GM18505 (cell line): ENCODE results near the gene ZIC5.

Source experiments
- ATAC-seq: cut with Tn5 transposase; IDR thresholded peaks from one replicate; pipeline ENCODE4 v1.9.1; 2021; ENCODE audit not compliant: unreplicated experiment
- POLR2A ChIP-seq: IDR thresholded peaks from 4 replicates; pipeline ENCODE4 v1.6.1; 2011; ENCODE audit warnings: borderline replicate concordance; ENCODE audit not compliant: insufficient read depth, insufficient read length; ENCODE audit errors: extremely low read depth

ZIC5 gene

DNA sequence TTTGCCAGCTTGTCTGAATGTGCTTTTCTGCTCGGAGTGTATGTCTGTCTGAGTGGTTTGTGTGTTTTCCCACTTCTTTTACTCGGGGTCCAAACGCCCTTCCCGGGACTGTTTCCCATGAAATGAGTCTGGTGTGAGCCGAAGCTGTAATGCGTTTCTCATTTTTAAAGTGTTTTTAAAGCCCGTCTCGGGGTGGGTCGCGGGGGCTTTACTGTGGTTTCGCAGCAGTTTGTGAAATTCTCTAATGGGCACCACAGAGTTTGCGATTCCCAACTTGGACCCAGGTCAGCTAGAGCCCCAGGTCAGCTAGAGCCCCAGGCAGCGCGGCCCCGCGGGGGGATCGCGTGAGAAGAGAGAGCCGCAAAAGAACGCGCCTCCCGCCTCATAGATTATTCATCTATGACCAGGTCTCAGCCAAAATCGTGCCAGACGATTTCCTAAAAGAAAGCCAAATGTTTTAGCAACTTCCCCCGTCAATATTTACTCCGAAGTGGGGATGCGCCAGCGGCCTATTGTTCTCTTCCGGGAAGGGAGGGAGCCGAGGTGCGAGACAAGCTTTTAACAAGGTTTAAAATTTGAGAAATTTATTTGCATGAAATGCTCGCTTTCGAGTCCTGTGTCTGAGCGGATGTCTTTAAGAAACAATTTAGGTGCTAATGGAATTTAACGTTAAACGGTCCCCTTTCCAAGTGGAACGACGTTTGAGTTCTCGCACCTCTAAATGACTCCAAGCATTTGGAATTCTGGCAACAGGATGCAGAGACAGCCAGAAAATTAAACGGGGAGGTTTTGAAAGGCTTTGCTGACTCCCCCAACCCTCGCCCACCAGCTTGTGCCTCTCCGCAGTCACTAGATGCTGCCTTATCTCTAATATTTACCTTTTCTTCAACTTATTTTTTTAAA lies 12.2 kb upstream of the ZIC5 start:
- ATAC-seq = no peak
- no peak for TF ChIP-seq POLR2A

DNA sequence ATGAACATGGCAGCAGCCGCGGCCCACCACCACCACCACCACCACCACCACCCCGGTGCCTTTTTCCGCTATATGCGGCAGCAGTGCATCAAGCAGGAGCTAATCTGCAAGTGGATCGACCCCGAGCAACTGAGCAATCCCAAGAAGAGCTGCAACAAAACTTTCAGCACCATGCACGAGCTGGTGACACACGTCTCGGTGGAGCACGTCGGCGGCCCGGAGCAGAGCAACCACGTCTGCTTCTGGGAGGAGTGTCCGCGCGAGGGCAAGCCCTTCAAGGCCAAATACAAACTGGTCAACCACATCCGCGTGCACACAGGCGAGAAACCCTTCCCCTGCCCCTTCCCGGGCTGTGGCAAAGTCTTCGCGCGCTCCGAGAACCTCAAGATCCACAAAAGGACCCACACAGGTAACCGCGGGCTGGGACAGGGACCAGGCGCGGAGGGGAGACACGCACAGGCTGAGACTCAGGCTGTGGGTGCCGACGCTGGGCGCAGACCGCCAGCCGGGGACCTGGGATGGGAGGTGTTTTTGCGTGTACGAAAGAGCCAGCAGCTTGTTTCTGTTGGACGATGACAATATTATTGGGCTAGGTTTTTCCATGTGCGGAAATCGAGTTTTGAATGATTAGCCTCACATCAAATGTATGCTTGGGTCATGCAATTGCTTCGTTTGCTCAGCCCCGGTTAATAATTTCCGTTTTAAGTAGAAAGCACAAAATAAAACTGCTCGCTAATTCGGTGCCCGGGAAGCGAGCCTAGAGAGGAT lies 11.3 kb upstream of the ZIC5 start:
- no peak for ATAC-seq
- no peak for TF ChIP-seq POLR2A

DNA sequence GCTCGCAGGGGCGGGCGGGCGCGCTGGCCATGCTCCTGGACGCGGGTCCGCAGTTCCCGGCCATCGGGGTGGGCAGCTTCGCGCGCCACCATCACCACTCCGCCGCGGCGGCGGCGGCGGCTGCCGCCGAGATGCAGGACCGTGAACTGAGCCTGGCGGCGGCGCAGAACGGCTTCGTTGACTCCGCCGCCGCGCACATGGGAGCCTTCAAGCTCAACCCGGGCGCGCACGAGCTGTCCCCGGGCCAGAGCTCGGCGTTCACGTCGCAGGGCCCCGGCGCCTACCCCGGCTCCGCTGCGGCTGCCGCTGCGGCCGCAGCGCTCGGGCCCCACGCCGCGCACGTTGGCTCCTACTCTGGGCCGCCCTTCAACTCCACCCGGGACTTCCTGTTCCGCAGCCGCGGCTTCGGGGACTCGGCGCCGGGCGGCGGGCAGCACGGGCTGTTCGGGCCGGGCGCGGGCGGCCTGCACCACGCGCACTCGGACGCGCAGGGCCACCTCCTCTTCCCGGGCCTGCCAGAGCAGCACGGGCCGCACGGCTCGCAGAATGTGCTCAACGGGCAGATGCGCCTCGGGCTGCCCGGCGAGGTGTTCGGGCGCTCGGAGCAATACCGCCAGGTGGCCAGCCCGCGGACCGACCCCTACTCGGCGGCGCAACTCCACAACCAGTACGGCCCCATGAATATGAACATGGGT lies 10.6 kb upstream of the ZIC5 start:
- ATAC-seq = no peak
- TF ChIP-seq POLR2A = no peak

DNA sequence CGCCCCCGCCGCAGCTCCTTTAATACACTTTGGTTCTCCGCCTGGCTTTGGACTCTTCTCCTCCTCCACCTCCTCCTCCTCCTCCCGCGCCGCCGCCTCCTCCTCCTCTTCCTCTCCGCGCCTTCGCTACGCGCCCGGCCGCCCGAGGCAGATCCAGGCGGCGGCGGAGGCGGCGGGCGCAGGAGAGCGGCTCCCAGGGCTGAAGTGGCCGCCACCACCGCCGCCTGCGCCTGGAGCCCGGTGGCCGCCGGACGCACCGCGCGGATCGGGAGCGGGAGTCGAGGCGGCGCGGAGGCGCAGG lies 10.1 kb upstream of the ZIC5 start, which contains the start of gene ZIC2:
Gene ZIC2 (plus strand): TSS at position 50 of the 301 bp plus-strand sequence. CDS start 281 bp downstream, outside the sequence.
- TF ChIP-seq POLR2A = no peak
- ATAC-seq = no peak

DNA sequence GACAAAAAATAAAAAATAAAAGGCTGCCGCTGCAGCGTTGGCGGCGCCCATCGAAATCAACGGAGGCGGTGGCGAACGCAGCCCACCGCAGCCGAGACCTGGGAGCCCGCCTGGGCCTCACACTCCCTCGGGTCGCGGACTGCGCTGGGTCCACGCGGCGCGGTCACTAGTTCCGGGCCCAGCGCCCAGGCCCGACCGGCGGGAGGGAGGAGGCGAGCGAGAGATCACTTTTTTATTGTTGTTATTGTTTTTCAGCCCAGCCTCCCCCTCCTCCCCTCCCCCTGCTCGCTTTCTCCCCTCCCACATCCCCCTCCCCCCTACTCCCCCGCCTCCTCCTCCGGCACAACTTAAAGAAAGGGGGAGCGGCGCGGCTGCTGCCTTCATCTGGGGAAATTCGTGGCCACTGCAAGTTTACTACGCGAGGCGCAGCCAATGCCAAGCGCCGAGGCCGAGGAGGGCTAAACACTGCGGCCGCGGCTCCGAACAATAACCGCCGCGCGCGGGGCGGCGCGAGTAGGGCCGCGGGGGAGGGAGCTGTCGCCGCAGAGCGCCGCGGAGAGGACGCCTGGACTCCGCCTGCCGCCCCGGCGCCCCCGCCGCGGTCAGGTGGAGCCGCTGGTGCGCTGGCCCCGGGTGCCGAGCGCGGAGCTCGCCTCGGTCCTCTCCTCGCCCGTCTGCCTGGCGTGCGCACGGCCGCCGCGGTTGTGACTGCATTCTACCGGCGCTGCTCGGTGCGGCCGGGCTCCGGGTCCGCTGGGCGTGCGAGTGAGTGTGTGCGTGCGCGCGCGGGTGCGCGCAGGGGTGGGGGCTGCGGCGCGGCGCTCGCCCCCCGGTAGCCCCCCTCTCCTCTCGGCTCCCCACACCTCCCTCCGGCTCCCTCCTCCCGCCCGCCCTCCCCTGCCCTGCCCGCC lies 9.5 kb upstream of the ZIC5 start:
- TF ChIP-seq POLR2A = no peak
- peak; percentile 41 for ATAC-seq

DNA sequence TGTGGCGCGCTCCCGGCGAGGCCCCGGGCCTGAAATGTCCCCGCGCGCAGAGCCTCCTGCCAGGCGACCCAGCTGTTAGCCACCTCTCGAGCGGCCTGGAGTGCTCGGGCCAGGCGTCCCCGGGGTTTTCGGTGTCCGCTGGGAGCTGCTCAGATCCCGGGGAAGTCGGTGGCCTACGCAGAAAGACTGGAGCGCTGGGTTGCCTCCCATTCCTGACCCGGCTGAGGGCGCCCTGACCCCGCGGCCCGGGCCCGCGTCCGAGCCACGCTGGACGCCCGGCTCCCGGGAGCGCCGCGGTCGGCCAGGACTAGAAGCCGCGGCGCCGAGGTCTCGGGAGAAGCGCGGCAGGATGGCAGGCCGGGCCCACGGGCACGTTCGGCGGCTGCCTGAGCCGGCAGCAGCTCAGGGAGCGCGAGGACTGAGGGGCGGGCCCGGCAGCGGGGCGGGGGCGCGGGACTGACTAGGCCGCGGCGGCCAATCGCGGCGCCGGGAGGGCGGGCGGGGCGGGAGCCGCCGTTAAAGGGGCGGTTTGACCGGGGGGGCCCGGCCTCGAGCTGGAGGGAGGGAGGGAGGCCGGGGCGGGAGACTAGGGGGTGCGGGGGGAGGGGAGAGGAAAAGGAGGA lies 8.7 kb upstream of the ZIC5 start:
- ATAC-seq = peak; percentile 62
- no peak for TF ChIP-seq POLR2A

DNA sequence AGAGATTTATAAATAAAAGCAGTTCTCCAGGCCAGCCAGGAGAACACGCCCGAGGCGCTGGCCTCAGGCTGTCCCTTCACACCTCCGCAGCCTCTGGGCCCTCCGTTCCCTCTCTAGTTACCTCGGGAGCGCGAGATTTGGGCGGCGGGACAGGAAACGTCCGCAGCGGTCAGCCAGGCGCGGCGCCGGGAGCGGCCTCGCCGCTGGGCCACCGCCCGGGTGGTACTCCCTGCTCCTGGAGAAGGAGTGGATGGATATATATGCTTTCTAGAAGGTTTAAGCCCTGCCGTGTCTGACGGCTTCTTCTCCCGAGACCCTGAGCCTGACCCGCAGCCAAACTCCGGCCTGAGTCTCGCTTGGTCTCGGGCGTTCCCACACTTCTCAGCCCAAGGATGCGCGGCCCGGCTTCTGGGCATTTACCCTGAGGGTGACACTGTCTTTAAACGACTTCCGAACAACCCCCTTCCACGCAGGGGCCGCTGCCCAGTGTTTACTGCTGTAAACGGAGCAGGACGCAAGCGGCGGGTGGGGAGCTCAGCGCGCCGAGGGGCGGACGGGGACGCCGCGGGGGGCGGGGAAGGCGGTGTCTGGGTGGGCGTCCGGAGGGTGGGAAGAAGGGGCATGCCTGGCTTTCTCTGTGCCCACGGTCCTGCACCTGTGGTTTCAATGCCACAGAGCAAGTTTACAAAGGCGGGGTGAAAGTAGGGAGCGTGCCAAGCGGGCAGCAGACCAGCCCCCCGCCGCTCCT lies 8.1 kb upstream of the ZIC5 start:
- no peak for ATAC-seq
- TF ChIP-seq POLR2A = no peak

DNA sequence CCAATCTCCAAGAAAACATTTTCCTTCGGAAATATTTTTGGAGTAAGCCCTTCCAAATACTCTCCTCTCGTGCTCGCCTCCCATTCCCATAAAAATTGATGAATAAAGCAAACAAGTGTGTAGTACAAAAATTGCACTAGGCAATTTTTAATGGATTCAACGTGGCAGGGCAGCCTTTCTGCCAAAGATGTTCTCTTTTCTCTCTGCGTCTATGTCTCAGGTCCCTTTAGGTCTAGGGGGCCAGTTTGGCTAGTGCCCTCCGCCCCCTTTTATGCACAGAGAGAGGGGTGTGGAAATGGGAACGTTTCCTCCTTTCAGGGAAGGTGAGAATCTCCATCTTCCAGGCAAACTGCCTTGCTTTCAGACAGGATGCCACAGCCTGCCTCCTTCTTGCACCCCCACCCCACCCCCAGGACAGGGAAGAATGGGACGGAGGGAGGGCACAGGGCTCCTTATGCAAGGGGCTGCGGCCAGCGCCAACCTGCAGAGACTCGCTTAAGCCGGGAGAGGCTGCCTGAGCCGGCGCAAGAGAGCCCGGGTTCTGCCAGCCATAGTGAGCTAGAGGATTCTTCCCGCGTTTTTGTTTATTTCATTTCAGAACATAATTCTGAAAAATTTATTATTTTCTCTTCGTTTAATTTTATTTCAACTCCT lies 7.4 kb upstream of the ZIC5 start:
- no peak for TF ChIP-seq POLR2A
- ATAC-seq = no peak

DNA sequence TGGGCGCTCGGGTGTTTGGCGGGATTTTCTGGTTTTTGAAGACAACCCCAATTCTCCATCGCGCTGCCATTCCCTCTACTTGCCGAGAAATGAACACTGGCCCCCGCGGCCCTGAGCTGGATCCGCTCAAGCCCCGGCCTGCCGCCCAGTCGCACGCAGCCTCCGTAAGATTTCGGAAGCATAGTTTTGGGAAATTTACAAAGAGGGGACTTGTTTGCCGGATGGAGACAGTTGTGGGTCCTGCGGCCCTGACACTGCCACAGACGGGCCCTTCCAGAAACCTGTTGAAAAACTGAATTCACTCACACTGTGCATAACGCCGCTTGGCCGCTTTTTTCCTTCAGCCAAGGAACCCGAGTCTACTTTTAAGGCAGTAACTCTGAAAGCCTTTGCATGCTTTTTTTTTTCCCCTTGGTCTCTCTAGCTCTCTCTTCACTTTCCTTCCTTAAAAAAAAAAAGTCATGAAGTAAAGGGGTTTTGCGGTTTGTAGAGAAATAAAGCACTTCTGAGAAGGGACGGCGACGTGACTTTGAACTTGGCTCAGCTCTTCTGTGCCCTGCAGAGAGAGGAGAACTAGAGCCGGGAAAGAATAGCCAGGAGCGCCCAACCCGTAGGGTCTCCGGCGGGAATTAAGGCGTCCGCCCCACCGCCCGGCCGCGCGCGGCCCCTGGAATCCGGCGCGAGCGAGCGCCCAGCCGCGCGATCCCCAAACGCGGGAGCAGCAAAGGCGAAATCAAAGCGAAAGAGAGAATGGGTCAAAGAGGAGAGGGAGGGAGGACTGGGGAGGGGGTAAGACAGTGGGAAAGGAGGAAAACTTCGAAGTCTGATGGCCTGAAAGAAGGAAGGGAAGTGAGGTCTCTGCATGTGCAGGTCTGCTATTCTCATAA lies 6.6 kb upstream of the ZIC5 start:
- no peak for ATAC-seq
- no peak for TF ChIP-seq POLR2A

DNA sequence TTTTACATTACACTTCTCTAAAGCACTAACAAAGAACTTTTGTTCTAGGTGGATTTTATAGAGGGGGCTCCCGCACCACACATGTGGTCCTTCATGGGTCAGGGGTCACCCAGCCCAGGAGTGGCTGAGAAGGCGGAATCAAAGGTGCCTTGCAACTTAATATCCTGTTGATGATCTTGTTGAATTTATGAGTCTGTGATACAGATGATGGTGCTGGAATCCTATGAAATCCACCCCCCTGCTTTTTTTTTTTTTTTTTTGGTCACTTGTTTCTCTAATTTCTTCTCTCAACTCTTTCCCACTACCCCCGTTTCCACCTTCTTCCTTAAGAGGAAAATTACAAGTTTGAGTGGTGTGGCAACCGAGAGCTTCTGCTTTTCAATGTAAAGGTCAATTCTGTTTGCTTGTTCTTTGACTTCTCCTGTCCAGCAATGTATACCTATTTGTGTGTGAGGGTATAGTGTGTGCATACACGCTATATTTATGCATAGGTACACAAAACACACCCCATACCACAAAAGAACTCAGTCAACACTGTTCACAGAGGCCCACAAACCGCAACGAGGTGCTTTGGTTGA lies 5.9 kb upstream of the ZIC5 start:
- no peak for TF ChIP-seq POLR2A
- no peak for ATAC-seq

DNA sequence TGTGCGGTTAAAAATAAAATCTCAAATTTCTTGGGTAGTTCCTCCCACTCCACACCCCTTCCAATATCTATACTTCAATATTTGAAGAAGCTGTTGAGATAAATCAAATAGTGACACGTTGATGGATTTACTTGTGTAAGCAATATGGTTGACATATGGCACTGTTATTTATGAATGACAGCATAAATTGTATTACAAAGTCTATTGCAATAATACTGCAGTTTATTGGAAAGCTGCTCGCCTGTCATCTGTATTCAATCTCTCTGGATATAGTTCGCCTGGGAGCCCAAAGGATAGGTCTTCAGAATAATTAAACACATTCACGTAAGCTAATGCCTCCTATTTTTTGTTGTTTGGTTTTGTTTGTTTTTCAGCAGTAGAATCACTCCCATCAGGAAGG lies 5.0 kb upstream of the ZIC5 start:
- ATAC-seq = no peak
- TF ChIP-seq POLR2A = no peak

DNA sequence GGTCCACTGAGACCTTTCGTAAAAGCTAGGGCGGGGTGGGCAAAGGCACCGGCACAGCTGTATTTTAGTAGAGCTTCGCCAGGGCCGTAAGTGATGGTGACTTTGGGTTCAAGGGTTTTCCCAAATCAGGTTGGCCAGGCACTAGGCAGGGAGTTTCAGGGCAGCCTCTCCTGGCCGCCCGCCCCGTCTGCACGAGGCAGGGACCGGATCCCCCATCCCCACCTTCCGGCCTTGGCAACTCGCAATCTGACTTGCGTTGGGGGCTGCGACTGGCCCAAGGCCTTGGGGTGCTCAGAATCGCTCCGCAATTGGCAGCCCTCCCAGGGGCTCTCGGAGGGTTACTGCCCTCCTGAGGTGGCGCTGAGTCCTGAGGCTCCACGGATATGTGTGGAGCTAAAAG lies 4.1 kb upstream of the ZIC5 start:
- TF ChIP-seq POLR2A = no peak
- no peak for ATAC-seq
